ENCODE measurements around the gene SRC.

DNA sequence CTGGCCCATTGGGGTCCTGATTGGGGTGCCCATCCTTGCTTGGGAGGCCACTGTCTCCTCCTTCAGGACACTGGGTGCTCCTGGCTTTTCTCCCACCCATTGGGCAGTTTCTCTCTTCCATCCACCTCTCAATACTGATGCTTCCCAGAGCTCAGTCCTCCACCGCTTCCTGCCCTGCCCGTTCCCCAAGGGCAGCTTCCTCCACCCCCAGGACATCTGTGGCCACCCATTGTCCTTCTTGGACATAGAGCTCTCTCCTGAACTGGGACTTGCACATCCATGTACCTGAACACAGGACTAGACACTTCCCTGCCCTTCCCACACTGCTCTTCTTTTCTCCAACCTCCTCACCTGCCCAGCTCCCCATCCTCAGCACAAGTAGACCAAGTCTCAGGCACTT is 105.7 kb downstream of the SRC start:
- TF ChIP-seq CTCF (conservative IDR thresholded peaks at IDR 0.05; ENCODE audit: low read depth, low read length): no peak
- TF ChIP-seq EZH2 (IDR thresholded peaks at IDR 0.05; ENCODE audit: borderline replicate concordance, low read depth, low read length, poor library complexity, severe bottlenecking): no peak

Measured in A673 (cell line).